Tibial artery (tissue), 4 donors: ENCODE data around the gene TRIM8.
"Not testable (repeated sequence)": the region's sequence is repeated elsewhere in the genome, so short reads cannot be mapped to it uniquely, and the experiment has no call there.

Source experiments
- DNase-seq, 2 donors: peaks; one replicate each; pipeline ENCODE4 v3.0.0-alpha.2; 2019
- H3K27ac ChIP-seq, 2 donors: fragments of 200-600 bp; sonication (generic) in 1 of 2; 1 replicate in 1 of 2; 2 replicates in 1 of 2; pipeline ENCODE4 v1.5.1; 2018 to 2019; ENCODE audit warnings: mild to moderate bottlenecking in 1 of 2
- H3K27me3 ChIP-seq, 2 donors: fragments of 200-600 bp; sonication (generic) in 1 of 2; one replicate each; pipeline versions ENCODE4 v1.5.1 to v1.6.0; 2016 to 2019
- H3K36me3 ChIP-seq, 3 donors: fragments of 200-600 bp; sonication (generic) in 2 of 3; one replicate each; pipeline ENCODE4 v1.5.1; 2016 to 2019; ENCODE audit warnings: mild to moderate bottlenecking in 2 of 3
- H3K4me1 ChIP-seq, 4 donors: fragments of 200-600 bp; sonication (generic) in 2 of 4; 1 replicate in 3 of 4; 2 replicates in 1 of 4; pipeline ENCODE4 v1.5.1; 2016 to 2019
- H3K4me3 ChIP-seq, 2 donors: fragments of 200-600 bp; sonication (generic) in 1 of 2; 1 replicate in 1 of 2; 2 replicates in 1 of 2; pipeline ENCODE4 v1.5.1; 2018 to 2019; ENCODE audit warnings: mild to moderate bottlenecking in 2 of 2
- H3K9me3 ChIP-seq, 3 donors: fragments of 200-600 bp; sonication (generic) in 1 of 3; one replicate each; pipeline ENCODE4 v1.5.1; 2016 to 2019
- CTCF ChIP-seq, 2 experiments: fragments of 200-600 bp in 1 of 2; fragments of 450-650 bp in 1 of 2; IDR thresholded peaks; one replicate each; pipeline ENCODE4 v1.5.1; 2017 to 2019; ENCODE audit warnings: antibody characterized with exemption in 2 of 2, mild to moderate bottlenecking in 1 of 2, moderate library complexity in 1 of 2
- intact Hi-C: fragments of 100-400 bp; cut with DNase I; formaldehyde crosslinking; loops from one replicate; pipeline ENCODE4 v1.15.0; 2023; ENCODE audit warnings: low total_unique reads

The TRIM8 gene

GRCh38 chr10:102683736-102684135, 39.5 kb downstream of the TRIM8 start:
- TF ChIP-seq CTCF (IDR thresholded peaks at IDR 0.05), result no peak
- no peak for DNase-seq
- no peak overlapping the region for H3K27ac ChIP-seq
- no peaks in the 10 kb centered on the region for H3K27me3 ChIP-seq
- no peak overlapping the region for H3K4me3 ChIP-seq
- no peaks in the 10 kb centered on the region for H3K9me3 ChIP-seq
- H3K36me3 ChIP-seq, result peaks cover 9 to 70% (median 22%) of the 10 kb centered on the region in 3 donors
- H3K4me1 ChIP-seq, result peaks cover 0 to 7% (median 5%) of the 10 kb centered on the region in 4 donors
- intact Hi-C loops, result no loop called here

DNA sequence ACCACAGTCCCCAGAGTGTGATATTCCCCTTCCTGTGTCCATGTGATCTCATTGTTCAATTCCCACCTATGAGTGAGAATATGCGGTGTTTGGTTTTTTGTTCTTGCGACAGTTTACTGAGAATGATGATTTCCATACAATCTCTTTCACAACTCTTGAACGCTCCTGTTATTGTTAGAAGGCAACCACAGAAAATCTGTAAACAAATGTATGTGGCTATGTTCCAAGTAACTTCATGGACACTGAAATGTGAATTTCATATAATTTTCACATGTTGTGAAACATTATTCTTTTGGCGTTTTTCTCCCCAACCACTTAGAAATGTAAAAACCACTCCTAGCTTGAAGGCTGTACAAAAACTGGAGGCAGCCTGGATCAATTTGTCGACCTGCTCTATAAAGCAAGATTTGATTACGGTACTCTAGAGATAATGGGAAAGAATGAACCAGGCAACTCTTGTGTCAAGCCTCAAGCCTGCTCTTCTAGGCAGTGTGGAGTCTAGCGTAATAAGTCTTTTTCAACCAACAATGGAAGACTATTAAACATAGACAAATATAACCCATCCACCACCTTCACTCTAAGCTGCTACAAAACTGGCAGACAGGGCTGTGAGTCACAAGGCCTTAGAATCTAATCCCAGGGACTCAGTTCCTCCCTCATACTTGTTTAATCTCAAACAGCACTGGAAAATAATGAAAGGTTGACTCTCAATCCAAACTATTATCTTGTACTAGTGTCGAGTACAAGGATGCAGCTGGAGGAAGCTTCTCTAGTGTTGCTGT, 47.2 kb downstream of the TRIM8 start:
- peaks cover 6 to 58% (median 19%) of the 10 kb centered on the region in 3 donors for H3K36me3 ChIP-seq
- no peak overlapping the region for H3K27ac ChIP-seq
- no peaks in the 10 kb centered on the region for H3K4me1 ChIP-seq
- H3K27me3 ChIP-seq, result no peaks in the 10 kb centered on the region
- no peak for DNase-seq
- no peaks in the 10 kb centered on the region for H3K9me3 ChIP-seq
- intact Hi-C loops, result no loop called here
- no peak for TF ChIP-seq CTCF (IDR thresholded peaks at IDR 0.05)
- no peak overlapping the region for H3K4me3 ChIP-seq

DNA sequence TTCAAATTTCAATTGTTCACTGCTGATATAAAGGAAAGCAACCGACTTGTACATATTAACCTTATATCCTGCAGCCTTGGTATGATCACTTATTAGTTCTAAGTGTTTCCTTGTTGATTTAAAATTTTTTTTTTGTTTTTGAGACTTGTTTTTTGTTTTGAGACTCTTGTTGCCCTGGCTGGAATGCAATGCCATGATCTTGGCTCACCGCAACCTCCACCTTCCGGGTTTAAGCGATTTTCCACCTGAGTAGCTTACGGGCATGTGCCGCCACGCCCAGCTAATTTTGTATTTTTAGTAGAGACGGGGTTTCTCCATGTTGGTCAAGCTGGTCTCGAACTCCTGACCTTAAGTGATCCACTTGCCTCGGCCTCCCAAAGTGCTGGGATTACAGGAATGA, 51.1 kb downstream of the TRIM8 start:
- H3K27ac ChIP-seq, H3K9me3 ChIP-seq, DNase-seq, H3K27me3 ChIP-seq, intact Hi-C loops, H3K4me3 ChIP-seq, H3K4me1 ChIP-seq: not testable (repeated sequence)
- peaks cover 32 to 67% (median 33%) of the 10 kb centered on the region in 3 donors for H3K36me3 ChIP-seq

GRCh38 chr10:102696736-102697135, 52.5 kb downstream of the TRIM8 start:
- Histone ChIP-seq H3K4me1 (no peaks in the 10 kb centered on the region), H3K36me3 (peaks cover 32 to 63% (median 33%) of the 10 kb centered on the region in 3 donors), H3K27me3 (no peaks in the 10 kb centered on the region), H3K27ac (no peak overlapping the region), H3K4me3 (no peak overlapping the region), H3K9me3 (no peaks in the 10 kb centered on the region)
- intact Hi-C loops, result no loop called here
- no peak for TF ChIP-seq CTCF (IDR thresholded peaks at IDR 0.05)
- DNase-seq, result no peak

DNA sequence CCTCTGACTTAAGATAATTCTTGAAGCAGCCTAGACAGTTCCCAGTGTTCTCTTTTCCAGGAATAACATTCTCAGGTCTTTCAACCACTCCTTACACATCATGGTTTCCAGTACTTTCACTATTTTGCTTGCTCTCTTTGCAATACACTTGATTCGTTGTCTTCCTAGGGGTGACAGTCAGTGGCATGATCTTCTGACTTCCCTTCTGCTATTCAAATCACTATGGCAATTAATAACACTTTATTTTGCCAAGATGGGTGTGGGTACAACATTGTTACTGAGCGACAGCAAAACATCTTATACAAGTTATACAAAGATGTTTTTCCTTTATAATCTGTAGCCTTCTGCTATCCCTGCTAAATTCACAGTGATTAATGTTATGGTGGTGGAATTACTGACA, 54.6 kb downstream of the TRIM8 start:
- no peaks in the 10 kb centered on the region for H3K4me1 ChIP-seq
- DNase-seq, result no peak
- H3K4me3 ChIP-seq, result no peak overlapping the region
- TF ChIP-seq CTCF (IDR thresholded peaks at IDR 0.05), result no peak
- H3K36me3 ChIP-seq, result peaks cover 32 to 53% (median 33%) of the 10 kb centered on the region in 3 donors
- intact Hi-C loops, result no loop called here
- no peaks in the 10 kb centered on the region for H3K27me3 ChIP-seq
- H3K27ac ChIP-seq, result no peak overlapping the region
- no peaks in the 10 kb centered on the region for H3K9me3 ChIP-seq

DNA sequence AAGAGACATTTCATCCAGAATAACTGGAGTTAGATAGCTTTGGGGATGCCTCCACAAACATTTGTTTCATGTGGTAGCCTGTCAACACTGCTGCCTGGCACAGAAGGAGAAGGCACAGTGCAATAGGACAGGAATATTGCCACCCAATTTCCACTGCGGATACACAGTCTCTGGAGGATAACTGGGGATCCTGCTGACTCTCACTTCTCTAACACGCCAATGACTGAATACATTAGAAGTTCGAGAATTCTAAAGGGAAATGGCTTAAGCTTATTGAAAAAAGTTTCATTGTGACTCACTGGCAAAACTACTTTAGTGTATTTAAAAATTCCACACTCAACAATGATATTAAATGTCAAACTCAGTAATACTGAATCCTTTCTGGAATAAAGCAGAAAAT, 57.0 kb downstream of the TRIM8 start:
- Histone ChIP-seq H3K36me3 (peaks cover 28 to 39% (median 31%) of the 10 kb centered on the region in 3 donors), H3K9me3 (no peaks in the 10 kb centered on the region), H3K27me3 (no peaks in the 10 kb centered on the region), H3K4me3 (no peak overlapping the region), H3K27ac (no peak overlapping the region), H3K4me1 (no peaks in the 10 kb centered on the region)
- DNase-seq, result no peak
- TF ChIP-seq CTCF (IDR thresholded peaks at IDR 0.05), result no peak
- intact Hi-C loops, result no loop called here
